Suprapubic skin (tissue), 4 donors: Measurements from ENCODE around the gene EMX1.

ENCODE experiments used
- EP300 ChIP-seq: sonication (generic); formaldehyde crosslinking; IDR thresholded peaks from one replicate; pipeline ENCODE4 v1.6.1; 2017; ENCODE audit warnings: antibody characterized with exemption
- POLR2A ChIP-seq, 2 donors: fragments of 450-650 bp; IDR thresholded peaks; one replicate each; pipeline ENCODE4 v1.6.1; 2017; ENCODE audit warnings: antibody characterized with exemption in 2 of 2, mild to moderate bottlenecking in 2 of 2, moderate library complexity in 2 of 2
- POLR2AphosphoS5 ChIP-seq, 3 donors: sonication (generic); formaldehyde crosslinking; IDR thresholded peaks; one replicate each; pipeline ENCODE4 v1.6.1; 2017; ENCODE audit warnings: antibody characterized with exemption in 3 of 3
- TF ChIP-seq, protein P1 (sequence below), 2 donors: fragments of 200-600 bp in 1 of 2; fragments of 450-650 bp in 1 of 2; sonication (generic) in 1 of 2; IDR thresholded peaks; one replicate each; pipeline ENCODE4 v1.5.1; 2016 to 2019; ENCODE audit warnings: antibody characterized with exemption in 2 of 2, mild to moderate bottlenecking in 1 of 2, moderate library complexity in 1 of 2

DNA sequence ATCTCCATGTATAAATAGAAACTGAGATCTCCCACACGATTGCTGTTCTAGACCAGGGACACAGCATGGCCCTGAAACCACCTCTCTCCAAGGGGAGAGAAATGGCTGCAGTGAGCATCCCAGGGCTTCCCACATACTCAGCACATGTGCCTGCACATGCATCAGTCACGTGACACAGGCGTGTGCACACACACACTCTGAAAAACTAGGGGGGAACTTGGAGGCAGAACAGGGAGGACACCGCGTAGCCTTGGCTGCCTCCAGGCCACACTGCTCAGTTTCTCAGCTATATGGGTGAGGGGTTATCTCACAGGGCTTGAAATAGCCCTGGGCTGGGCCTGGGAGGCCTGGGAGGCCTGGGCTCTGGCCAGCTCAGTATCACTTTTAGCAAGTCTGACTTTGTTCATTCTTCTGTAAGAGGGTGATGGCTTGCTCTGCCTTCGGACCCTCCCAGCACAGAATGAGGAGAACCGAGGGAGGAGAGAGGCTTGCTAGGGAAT is 66.9 kb downstream of the EMX1 start:
- TF ChIP-seq, protein P1, sequence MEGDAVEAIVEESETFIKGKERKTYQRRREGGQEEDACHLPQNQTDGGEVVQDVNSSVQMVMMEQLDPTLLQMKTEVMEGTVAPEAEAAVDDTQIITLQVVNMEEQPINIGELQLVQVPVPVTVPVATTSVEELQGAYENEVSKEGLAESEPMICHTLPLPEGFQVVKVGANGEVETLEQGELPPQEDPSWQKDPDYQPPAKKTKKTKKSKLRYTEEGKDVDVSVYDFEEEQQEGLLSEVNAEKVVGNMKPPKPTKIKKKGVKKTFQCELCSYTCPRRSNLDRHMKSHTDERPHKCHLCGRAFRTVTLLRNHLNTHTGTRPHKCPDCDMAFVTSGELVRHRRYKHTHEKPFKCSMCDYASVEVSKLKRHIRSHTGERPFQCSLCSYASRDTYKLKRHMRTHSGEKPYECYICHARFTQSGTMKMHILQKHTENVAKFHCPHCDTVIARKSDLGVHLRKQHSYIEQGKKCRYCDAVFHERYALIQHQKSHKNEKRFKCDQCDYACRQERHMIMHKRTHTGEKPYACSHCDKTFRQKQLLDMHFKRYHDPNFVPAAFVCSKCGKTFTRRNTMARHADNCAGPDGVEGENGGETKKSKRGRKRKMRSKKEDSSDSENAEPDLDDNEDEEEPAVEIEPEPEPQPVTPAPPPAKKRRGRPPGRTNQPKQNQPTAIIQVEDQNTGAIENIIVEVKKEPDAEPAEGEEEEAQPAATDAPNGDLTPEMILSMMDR (IDR thresholded peaks at IDR 0.05): no peak
- no peak for TF ChIP-seq EP300
- no peak for TF ChIP-seq POLR2AphosphoS5 (IDR thresholded peaks at IDR 0.05)
- TF ChIP-seq POLR2A (IDR thresholded peaks at IDR 0.05): no peak
